PFSK-1 (cell line): ENCODE results near the gene ATP8B2.

Experiments
- FOXP2 ChIP-seq: optimal IDR thresholded peaks from 2 replicates; pipeline ENCODE3; 2011; ENCODE audit warnings: borderline replicate concordance, control low read depth, inconsistent platforms; ENCODE audit not compliant: insufficient read depth; ENCODE audit errors: extremely low read length, extremely low read depth
- POLR2AphosphoS5 ChIP-seq: IDR thresholded peaks from 2 replicates; pipeline ENCODE4 v1.6.1; 2012; ENCODE audit warnings: low read depth, mild to moderate bottlenecking, control low read depth, low read length, moderate library complexity
- TAF1 ChIP-seq: IDR thresholded peaks from 2 replicates; pipeline ENCODE4 v1.6.1; 2012; ENCODE audit warnings: low read length, control low read depth, borderline replicate concordance; ENCODE audit not compliant: insufficient read depth

DNA sequence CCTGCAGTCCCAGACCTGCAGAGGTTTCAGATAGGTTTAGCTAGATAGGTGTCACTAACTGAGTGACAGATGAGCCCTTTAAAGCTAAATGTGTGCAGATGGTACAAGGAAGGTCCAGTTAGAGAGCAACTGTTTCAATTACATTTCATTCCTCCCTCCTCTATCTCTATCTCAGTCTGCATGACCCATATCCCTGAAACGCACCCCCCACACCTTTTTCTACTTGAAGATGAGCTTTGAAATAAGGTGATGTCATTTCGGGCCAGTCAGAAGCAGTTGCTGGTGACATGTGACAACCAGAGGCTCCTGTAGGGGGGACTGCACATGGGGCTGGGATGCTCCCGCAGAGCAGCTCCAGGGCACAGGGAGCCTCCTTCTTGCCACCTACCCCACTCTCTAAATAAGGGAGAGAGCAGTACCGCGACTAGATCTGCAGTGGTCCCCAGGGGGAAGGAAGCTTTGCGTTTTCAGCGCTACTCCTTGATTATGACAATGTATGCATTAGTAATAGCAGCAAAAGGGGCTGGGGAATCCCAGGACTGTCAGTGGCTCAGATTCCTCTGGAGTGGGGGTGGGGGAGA, 4.3 kb downstream of the ATP8B2 start:
- TF ChIP-seq POLR2AphosphoS5 (no peak), TAF1 (no peak), FOXP2 (no peak)
